IPS DF 6.9 (cell line): Measurements from ENCODE around the gene STH.

Experiments used
- DNase-seq: peaks from one replicate; pipeline ENCODE4 v3.0.0-alpha.2; 2013; ENCODE audit warnings: low read depth, low spot score
- H3K27ac ChIP-seq: one replicate; pipeline ENCODE4 v1.5.1; 2013; ENCODE audit warnings: low read length, control low read depth
- H3K27me3 ChIP-seq: 2 replicates; pipeline ENCODE4 v1.6.1; 2013; ENCODE audit warnings: mild to moderate bottlenecking, low read length; ENCODE audit not compliant: control insufficient read depth, insufficient read depth
- H3K36me3 ChIP-seq: 2 replicates; pipeline ENCODE4 v1.6.1; 2013; ENCODE audit warnings: low read length; ENCODE audit not compliant: control insufficient read depth, insufficient read depth
- H3K4me1 ChIP-seq: 2 replicates; pipeline ENCODE4 v1.6.1; 2013; ENCODE audit warnings: low read length; ENCODE audit not compliant: control insufficient read depth, insufficient read depth
- H3K4me3 ChIP-seq: 2 replicates; pipeline ENCODE4 v1.5.1; 2013; ENCODE audit warnings: mild to moderate bottlenecking, low read length
- H3K9me3 ChIP-seq: 2 replicates; pipeline ENCODE4 v1.6.1; 2013; ENCODE audit warnings: low read length, inconsistent platforms; ENCODE audit not compliant: control insufficient read depth, insufficient read depth
- WGBS: extraction: QIAGEN DNeasy Blood & Tissue Kit; methylation state at CpG from one replicate; pipeline ENCODE4 v1.1.7; 2013; ENCODE audit warnings: mixed read lengths, missing lambda C conversion rate; ENCODE audit not compliant: insufficient read length, insufficient coverage; 5-methylcytosine and 5-hydroxymethylcytosine counted together

STH gene

DNA sequence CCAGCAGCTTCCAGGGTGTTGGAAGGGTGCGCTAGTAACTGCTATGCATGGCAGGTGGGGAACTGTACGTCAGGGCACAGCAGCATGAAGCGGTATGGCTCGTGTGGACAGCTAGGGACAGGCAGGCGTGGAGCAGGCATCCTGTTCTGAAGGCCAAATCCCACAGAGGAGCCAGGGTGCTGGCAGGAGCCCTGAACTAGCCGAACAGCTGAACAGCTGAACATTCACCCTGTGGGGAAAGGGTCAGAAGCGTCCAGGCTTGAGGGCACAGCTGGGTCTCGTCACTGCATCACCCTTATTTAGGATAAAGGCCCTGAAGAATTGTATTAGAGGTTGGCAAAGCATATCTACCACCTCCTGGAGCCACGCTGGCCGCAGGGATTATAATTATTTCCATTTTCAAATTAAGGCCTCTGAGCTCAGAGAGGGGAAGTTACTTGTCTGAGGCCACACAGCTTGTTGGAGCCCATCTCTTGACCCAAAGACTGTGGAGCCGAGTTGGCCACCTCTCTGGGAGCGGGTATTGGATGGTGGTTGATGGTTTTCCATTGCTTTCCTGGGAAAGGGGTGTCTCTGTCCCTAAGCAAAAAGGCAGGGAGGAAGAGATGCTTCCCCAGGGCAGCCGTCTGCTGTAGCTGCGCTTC, 3.3 kb upstream of the STH start:
- H3K27ac ChIP-seq, result no peak overlapping the region
- no peak for DNase-seq
- no peaks in the 10 kb centered on the region for H3K9me3 ChIP-seq
- H3K4me3 ChIP-seq, result no peak overlapping the region
- H3K36me3 ChIP-seq, result no peaks in the 10 kb centered on the region
- no peaks in the 10 kb centered on the region for H3K27me3 ChIP-seq
- WGBS, result no CpG with 5 or more reads among the region's 14 CpGs
- 0 out of 2 replicates have a peak, but pooled peaks cover 1% of the 10 kb centered on the region for H3K4me1 ChIP-seq

DNA sequence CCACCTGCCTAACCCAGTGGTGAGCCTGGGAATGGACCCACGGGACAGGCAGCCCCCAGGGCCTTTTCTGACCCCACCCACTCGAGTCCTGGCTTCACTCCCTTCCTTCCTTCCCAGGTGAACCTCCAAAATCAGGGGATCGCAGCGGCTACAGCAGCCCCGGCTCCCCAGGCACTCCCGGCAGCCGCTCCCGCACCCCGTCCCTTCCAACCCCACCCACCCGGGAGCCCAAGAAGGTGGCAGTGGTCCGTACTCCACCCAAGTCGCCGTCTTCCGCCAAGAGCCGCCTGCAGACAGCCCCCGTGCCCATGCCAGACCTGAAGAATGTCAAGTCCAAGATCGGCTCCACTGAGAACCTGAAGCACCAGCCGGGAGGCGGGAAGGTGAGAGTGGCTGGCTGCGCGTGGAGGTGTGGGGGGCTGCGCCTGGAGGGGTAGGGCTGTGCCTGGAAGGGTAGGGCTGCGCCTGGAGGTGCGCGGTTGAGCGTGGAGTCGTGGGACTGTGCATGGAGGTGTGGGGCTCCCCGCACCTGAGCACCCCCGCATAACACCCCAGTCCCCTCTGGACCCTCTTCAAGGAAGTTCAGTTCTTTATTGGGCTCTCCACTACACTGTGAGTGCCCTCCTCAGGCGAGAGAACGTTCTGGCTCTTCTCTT, 2.6 kb upstream of the STH start:
- H3K4me3 ChIP-seq, result no peak overlapping the region
- no peak overlapping the region for H3K27ac ChIP-seq
- 0 out of 2 replicates have a peak, but pooled peaks cover 1% of the 10 kb centered on the region for H3K4me1 ChIP-seq
- no CpG with 5 or more reads among the region's 31 CpGs for WGBS
- DNase-seq, result no peak
- H3K36me3 ChIP-seq, result no peaks in the 10 kb centered on the region
- H3K27me3 ChIP-seq, result no peaks in the 10 kb centered on the region
- no peaks in the 10 kb centered on the region for H3K9me3 ChIP-seq

DNA sequence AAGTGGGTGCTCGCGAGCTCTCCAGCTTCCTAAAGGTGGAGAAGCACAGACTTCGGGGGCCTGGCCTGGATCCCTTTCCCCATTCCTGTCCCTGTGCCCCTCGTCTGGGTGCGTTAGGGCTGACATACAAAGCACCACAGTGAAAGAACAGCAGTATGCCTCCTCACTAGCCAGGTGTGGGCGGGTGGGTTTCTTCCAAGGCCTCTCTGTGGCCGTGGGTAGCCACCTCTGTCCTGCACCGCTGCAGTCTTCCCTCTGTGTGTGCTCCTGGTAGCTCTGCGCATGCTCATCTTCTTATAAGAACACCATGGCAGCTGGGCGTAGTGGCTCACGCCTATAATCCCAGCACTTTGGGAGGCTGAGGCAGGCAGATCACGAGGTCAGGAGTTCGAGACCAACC, 1.9 kb upstream of the STH start:
- H3K4me3 ChIP-seq, result no peak overlapping the region
- no peak overlapping the region for H3K27ac ChIP-seq
- whole genome bisulfite sequencing, result no CpG with 5 or more reads among the region's 13 CpGs
- no peaks in the 10 kb centered on the region for H3K9me3 ChIP-seq
- no peaks in the 10 kb centered on the region for H3K36me3 ChIP-seq
- DNase-seq, result no peak
- 0 out of 2 replicates have a peak, but pooled peaks cover 1% of the 10 kb centered on the region for H3K4me1 ChIP-seq
- no peaks in the 10 kb centered on the region for H3K27me3 ChIP-seq

DNA sequence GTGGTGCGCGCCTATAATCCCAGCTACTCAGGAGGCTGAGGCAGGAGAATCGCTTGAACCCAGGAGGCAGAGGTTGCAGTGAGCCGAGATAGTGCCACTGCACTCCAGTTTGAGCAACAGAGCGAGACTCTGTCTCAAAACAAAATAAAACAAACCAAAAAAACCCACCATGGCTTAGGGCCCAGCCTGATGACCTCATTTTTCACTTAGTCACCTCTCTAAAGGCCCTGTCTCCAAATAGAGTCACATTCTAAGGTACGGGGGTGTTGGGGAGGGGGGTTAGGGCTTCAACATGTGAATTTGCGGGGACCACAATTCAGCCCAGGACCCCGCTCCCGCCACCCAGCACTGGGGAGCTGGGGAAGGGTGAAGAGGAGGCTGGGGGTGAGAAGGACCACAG, 1.4 kb upstream of the STH start:
- H3K27me3 ChIP-seq, result no peaks in the 10 kb centered on the region
- H3K36me3 ChIP-seq, result no peaks in the 10 kb centered on the region
- H3K27ac ChIP-seq, result no peak overlapping the region
- H3K4me3 ChIP-seq, result no peak overlapping the region
- H3K9me3 ChIP-seq, result no peaks in the 10 kb centered on the region
- no CpG with 5 or more reads among the region's 9 CpGs for WGBS
- 0 out of 2 replicates have a peak, but pooled peaks cover 1% of the 10 kb centered on the region for H3K4me1 ChIP-seq
- no peak for DNase-seq

DNA sequence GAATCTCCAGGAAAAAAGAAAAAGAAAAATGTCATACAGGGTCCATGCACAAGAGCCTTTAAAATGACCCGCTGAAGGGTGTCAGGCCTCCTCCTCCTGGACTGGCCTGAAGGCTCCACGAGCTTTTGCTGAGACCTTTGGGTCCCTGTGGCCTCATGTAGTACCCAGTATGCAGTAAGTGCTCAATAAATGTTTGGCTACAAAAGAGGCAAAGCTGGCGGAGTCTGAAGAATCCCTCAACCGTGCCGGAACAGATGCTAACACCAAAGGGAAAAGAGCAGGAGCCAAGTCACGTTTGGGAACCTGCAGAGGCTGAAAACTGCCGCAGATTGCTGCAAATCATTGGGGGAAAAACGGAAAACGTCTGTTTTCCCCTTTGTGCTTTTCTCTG, 845 bp downstream of the STH start:
- no peak overlapping the region for H3K4me3 ChIP-seq
- H3K9me3 ChIP-seq, result no peaks in the 10 kb centered on the region
- H3K27ac ChIP-seq, result no peak overlapping the region
- no peak for DNase-seq
- H3K4me1 ChIP-seq, result no peaks in the 10 kb centered on the region
- no peaks in the 10 kb centered on the region for H3K27me3 ChIP-seq
- no CpG with 5 or more reads among the region's 9 CpGs for WGBS
- H3K36me3 ChIP-seq, result no peaks in the 10 kb centered on the region

DNA sequence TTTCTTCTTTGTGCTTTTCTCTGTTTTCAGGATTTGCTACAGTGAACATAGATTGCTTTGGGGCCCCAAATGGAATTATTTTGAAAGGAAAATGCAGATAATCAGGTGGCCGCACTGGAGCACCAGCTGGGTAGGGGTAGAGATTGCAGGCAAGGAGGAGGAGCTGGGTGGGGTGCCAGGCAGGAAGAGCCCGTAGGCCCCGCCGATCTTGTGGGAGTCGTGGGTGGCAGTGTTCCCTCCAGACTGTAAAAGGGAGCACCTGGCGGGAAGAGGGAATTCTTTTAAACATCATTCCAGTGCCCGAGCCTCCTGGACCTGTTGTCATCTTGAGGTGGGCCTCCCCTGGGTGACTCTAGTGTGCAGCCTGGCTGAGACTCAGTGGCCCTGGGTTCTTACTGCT, 1.2 kb downstream of the STH start:
- Histone ChIP-seq H3K36me3 (no peaks in the 10 kb centered on the region), H3K27ac (no peak overlapping the region), H3K4me1 (no peaks in the 10 kb centered on the region), H3K27me3 (no peaks in the 10 kb centered on the region), H3K9me3 (no peaks in the 10 kb centered on the region), H3K4me3 (no peak overlapping the region)
- no CpG with 5 or more reads among the region's 7 CpGs for WGBS
- DNase-seq, result no peak

DNA sequence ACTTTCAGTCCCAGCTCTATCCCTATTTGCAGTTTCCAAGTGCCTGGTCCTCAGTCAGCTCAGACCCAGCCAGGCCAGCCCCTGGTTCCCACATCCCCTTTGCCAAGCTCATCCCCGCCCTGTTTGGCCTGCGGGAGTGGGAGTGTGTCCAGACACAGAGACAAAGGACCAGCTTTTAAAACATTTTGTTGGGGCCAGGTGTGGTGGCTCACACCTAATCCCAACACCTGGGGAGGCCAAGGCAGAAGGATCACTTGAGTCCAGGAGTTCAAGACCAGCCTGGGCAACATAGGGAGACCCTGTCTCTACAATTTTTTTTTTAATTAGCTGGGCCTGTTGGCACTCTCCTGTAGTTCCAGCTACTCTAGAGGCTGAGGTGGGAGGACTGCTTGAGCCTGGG, 1.7 kb downstream of the STH start:
- DNase-seq, result no peak
- Histone ChIP-seq H3K27me3 (no peaks in the 10 kb centered on the region), H3K9me3 (no peaks in the 10 kb centered on the region), H3K27ac (no peak overlapping the region), H3K36me3 (no peaks in the 10 kb centered on the region), H3K4me3 (no peak overlapping the region), H3K4me1 (no peaks in the 10 kb centered on the region)
- no CpG with 5 or more reads among the region's 2 CpGs for WGBS

DNA sequence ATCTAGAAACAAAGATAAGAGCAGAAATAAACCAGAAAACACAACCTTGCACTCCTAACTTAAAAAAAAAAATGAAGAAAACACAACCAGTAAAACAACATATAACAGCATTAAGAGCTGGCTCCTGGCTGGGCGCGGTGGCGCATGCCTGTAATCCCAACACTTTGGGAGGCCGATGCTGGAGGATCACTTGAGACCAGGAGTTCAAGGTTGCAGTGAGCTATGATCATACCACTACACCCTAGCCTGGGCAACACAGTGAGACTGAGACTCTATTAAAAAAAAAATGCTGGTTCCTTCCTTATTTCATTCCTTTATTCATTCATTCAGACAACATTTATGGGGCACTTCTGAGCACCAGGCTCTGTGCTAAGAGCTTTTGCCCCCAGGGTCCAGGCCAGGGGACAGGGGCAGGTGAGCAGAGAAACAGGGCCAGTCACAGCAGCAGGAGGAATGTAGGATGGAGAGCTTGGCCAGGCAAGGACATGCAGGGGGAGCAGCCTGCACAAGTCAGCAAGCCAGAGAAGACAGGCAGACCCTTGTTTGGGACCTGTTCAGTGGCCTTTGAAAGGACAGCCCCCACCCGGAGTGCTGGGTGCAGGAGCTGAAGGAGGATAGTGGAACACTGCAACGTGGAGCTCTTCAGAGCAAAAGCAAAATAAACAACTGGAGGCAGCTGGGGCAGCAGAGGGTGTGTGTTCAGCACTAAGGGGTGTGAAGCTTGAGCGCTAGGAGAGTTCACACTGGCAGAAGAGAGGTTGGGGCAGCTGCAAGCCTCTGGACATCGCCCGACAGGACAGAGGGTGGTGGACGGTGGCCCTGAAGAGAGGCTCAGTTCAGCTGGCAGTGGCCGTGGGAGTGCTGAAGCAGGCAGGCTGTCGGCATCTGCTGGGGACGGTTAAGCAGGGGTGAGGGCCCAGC, 2.6 kb downstream of the STH start:
- Histone ChIP-seq H3K36me3 (no peaks in the 10 kb centered on the region), H3K4me3 (no peak overlapping the region), H3K27me3 (no peaks in the 10 kb centered on the region), H3K27ac (no peak overlapping the region), H3K4me1 (no peaks in the 10 kb centered on the region), H3K9me3 (no peaks in the 10 kb centered on the region)
- WGBS, result no CpG with 5 or more reads among the region's 13 CpGs
- DNase-seq, result no peak

DNA sequence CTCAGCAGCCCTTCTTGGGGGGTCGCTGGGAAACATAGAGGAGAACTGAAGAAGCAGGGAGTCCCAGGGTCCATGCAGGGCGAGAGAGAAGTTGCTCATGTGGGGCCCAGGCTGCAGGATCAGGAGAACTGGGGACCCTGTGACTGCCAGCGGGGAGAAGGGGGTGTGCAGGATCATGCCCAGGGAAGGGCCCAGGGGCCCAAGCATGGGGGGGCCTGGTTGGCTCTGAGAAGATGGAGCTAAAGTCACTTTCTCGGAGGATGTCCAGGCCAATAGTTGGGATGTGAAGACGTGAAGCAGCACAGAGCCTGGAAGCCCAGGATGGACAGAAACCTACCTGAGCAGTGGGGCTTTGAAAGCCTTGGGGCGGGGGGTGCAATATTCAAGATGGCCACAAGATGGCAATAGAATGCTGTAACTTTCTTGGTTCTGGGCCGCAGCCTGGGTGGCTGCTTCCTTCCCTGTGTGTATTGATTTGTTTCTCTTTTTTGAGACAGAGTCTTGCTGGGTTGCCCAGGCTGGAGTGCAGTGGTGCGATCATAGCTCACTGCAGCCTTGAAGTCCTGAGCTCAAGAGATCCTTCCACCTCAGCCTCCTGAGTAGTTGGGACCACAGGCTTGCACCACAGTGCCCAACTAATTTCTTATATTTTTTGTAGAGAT, 3.4 kb downstream of the STH start:
- H3K36me3 ChIP-seq, result no peaks in the 10 kb centered on the region
- no peaks in the 10 kb centered on the region for H3K27me3 ChIP-seq
- no CpG with 5 or more reads among the region's 8 CpGs for WGBS
- no peaks in the 10 kb centered on the region for H3K4me1 ChIP-seq
- DNase-seq, result peak; percentile 68
- no peaks in the 10 kb centered on the region for H3K9me3 ChIP-seq
- no peak overlapping the region for H3K4me3 ChIP-seq
- H3K27ac ChIP-seq, result no peak overlapping the region

DNA sequence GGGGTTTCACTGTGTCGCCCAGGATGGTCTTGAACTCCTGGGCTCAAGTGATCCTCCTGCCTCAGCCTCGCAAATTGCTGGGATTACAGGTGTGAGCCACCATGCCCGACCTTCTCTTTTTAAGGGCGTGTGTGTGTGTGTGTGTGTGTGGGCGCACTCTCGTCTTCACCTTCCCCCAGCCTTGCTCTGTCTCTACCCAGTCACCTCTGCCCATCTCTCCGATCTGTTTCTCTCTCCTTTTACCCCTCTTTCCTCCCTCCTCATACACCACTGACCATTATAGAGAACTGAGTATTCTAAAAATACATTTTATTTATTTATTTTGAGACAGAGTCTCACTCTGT, 3.9 kb downstream of the STH start:
- Histone ChIP-seq H3K36me3 (no peaks in the 10 kb centered on the region), H3K4me1 (no peaks in the 10 kb centered on the region), H3K27ac (no peak overlapping the region), H3K4me3 (no peak overlapping the region), H3K9me3 (no peaks in the 10 kb centered on the region), H3K27me3 (no peaks in the 10 kb centered on the region)
- DNase-seq, result no peak
- no CpG with 5 or more reads among the region's 7 CpGs for WGBS
